Epithelial cell of proximal tubule (primary cell): ENCODE results near the gene EPAS1. TPM values are rescaled to one million over a fixed set of nuclear protein-coding genes. Genes with fewer than 3 reads are reported as not detected.

Experiments
- DNase-seq: peaks from one replicate; pipeline ENCODE4 v3.0.0-alpha.2; 2011; ENCODE audit warnings: low read depth
- H3K4me3 ChIP-seq: 2 replicates; pipeline ENCODE4 v1.5.1; 2011; ENCODE audit warnings: low read depth, mild to moderate bottlenecking, low read length
- total RNA-seq: library from RNA; depleted of rRNA; stranded (reverse); fragments of >200 nt; gene quantifications from 2 replicates; pipeline ENCODE4 v1.2.3, GENCODE V29; 2015
- TF ChIP-seq, protein P1 (sequence below): conservative IDR thresholded peaks from 2 replicates; pipeline ENCODE4 v1.5.1; 2012; ENCODE audit warnings: low read depth, mild to moderate bottlenecking, low read length

Gene EPAS1
- total RNA-seq, 1 donor from 2014 or later: 33.8 TPM

DNA sequence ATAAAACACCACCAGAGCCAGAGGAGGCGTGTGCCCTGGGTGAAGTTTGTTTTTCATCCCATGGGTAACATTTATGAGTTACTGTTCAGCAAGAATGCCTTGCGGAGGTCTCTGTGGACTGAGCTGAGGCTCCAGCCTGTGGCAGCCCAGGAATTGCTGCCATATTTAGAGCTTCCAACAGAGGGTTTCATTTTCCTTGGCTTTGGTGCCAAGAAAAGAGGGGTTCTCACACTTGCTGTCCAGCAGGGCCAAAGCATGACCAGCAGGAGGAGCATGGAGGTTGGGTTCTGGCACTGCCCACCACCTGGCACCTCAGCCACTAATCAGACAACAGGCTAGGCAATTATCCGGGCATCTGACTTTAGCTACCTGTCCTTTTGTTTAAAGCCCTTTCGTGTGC is 36.7 kb downstream of the EPAS1 start:
- DNase-seq: no peak
- TF ChIP-seq, protein P1, sequence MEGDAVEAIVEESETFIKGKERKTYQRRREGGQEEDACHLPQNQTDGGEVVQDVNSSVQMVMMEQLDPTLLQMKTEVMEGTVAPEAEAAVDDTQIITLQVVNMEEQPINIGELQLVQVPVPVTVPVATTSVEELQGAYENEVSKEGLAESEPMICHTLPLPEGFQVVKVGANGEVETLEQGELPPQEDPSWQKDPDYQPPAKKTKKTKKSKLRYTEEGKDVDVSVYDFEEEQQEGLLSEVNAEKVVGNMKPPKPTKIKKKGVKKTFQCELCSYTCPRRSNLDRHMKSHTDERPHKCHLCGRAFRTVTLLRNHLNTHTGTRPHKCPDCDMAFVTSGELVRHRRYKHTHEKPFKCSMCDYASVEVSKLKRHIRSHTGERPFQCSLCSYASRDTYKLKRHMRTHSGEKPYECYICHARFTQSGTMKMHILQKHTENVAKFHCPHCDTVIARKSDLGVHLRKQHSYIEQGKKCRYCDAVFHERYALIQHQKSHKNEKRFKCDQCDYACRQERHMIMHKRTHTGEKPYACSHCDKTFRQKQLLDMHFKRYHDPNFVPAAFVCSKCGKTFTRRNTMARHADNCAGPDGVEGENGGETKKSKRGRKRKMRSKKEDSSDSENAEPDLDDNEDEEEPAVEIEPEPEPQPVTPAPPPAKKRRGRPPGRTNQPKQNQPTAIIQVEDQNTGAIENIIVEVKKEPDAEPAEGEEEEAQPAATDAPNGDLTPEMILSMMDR: peak; percentile 49
- H3K4me3 ChIP-seq: no peak overlapping the region

- H3K4me3 ChIP-seq: peak overlapping the region; percentile 42
- DNase-seq: no peak
- TF ChIP-seq, protein P1: no peak
These were observed 37.4 kb downstream of the EPAS1 start for GRCh38 chr2:46334389-46335271.

GRCh38 chr2:46335391-46336282 is 38.4 kb downstream of the EPAS1 start:
- TF ChIP-seq, protein P1: no peak
- peak overlapping the region; percentile 42 for H3K4me3 ChIP-seq
- DNase-seq: no peak

GRCh38 chr2:46336283-46336959 is 39.2 kb downstream of the EPAS1 start:
- DNase-seq: no peak
- TF ChIP-seq, protein P1: no peak
- H3K4me3 ChIP-seq: no peak overlapping the region

DNA sequence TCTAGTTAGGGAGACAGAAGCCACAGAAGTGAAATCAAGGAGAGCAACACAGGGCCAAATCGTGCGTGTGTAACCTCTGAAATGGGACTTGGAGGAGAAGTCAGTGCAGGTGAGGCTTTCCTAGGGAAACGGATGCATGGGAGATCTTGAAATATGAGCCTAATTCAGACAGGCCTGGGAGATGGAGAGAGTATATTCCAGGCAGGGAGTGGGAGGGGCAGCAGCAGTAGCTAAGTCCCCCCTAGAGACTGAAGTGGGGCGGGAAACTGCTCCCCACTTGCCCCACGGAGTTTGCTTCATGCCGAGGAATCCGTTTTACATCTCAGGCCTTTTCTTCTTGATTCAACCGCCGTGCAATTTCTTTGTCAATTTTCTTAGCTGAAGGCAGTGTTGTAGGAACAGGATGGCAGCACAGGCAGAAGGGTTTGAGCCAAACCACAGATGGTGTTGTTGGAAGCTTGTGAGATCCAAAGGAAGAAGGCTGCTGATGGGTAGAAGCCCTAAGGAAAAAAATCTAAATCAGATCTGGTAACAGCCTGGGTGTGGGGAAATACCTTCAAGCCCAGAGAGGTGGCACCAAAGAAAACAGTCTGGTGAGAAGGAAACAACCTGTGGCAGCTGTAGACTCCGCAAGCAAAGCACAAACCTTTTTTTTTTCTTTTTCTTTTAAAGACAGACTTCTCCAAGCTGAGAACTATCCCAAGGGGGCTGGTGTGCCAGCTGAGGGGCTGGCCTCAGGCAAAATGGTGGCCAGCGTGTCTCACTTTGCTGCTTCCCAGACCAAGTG is 40.2 kb downstream of the EPAS1 start:
- TF ChIP-seq, protein P1: no peak
- H3K4me3 ChIP-seq: no peak overlapping the region
- DNase-seq: no peak

DNA sequence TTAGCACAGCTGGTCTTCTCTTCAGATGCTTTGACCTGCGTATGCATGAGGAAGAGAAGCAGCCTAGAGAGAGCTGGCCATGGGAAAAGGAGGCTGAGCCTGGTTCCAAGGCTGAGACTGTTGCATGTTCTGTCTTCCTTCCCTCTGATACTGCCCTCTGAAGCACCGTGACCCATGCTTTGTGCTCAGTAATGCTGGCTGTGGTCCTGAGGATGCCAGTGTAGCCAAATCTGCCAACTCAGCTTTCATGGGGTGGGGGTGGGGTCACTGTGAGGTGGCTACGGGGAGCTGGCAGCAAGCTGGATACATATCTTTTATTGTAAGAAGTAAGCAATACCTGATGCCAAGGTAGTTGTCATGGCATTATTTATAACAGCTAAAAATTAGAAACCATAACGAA is 41.5 kb downstream of the EPAS1 start:
- TF ChIP-seq, protein P1: no peak
- no peak overlapping the region for H3K4me3 ChIP-seq
- DNase-seq: no peak
